IMR-90 (cell line): ENCODE results near the gene NOC2L. TPM values are rescaled to one million over a fixed set of nuclear protein-coding genes. Genes with fewer than 3 reads are reported as not detected.

Experiments used
- ATAC-seq: fragments of 200-7000 bp; cut with Tn5 transposase; 2 replicates; pipeline ENCODE4 v1.9.1; 2020; ENCODE audit warnings: low read depth, mild to moderate bottlenecking, moderate library complexity
- BruUV-seq: library from RNA; stranded (reverse); fragments of 400-500 nt; replicated peaks from 2 replicates; lab custom pipeline; 2021; lab: Mats Ljungman, UMichigan
- CTCF ChIA-PET: fragments of 300-600 bp; formaldehyde crosslinking; extraction: SDS; loops from one replicate; lab custom pipeline; 2021; ENCODE audit warnings: antibody characterized with exemption; lab: Yijun Ruan, JAX
- POLR2A ChIA-PET: fragments of 300-600 bp; sonication (Branson Sonifier 250); formaldehyde crosslinking; loops from one replicate; lab custom pipeline; 2022; ENCODE audit warnings: antibody characterized with exemption; ENCODE audit not compliant: unreplicated experiment; lab: Charles Lee
- DNase-seq: peaks from one replicate; pipeline ENCODE4 v3.0.0; 2013
- H2AFZ ChIP-seq: replicated peaks from 2 replicates; pipeline ENCODE3; 2013; ENCODE audit warnings: low read length, mild to moderate bottlenecking; ENCODE audit not compliant: poor library complexity
- H2AK5ac ChIP-seq: 2 replicates; pipeline ENCODE4 v1.6.1; 2013; ENCODE audit warnings: low read depth, low read length, inconsistent platforms
- H2AK9ac ChIP-seq: replicated peaks from 2 replicates; pipeline ENCODE3; 2013; ENCODE audit warnings: mild to moderate bottlenecking, low read depth, low read length, moderate library complexity; ENCODE audit not compliant: poor library complexity
- H2BK120ac ChIP-seq: 2 replicates; pipeline ENCODE4 v1.6.1; 2013; ENCODE audit warnings: low read depth, low read length, inconsistent platforms
- H2BK15ac ChIP-seq: 3 replicates; pipeline ENCODE4 v1.6.1; 2013; ENCODE audit warnings: low read depth, low read length, inconsistent platforms
- H2BK20ac ChIP-seq: 2 replicates; pipeline ENCODE4 v1.6.1; 2013; ENCODE audit warnings: low read depth, mild to moderate bottlenecking, inconsistent platforms, low read length, moderate library complexity
- H2BK5ac ChIP-seq: 2 replicates; pipeline ENCODE4 v1.6.1; 2013; ENCODE audit warnings: mild to moderate bottlenecking, low read depth, low read length, inconsistent platforms; ENCODE audit not compliant: poor library complexity, severe bottlenecking
- H3K14ac ChIP-seq: replicated peaks from 2 replicates; pipeline ENCODE4 v1.6.1; 2013; ENCODE audit warnings: low read depth, low read length, inconsistent platforms
- H3K18ac ChIP-seq: 2 replicates; pipeline ENCODE4 v1.6.1; 2013; ENCODE audit warnings: low read depth, low read length, control low read depth
- H3K23ac ChIP-seq: 2 replicates; pipeline ENCODE4 v1.6.1; 2013; ENCODE audit warnings: low read depth, low read length, inconsistent platforms
- H3K27ac ChIP-seq: 2 replicates; pipeline ENCODE4 v1.5.1; 2013; ENCODE audit warnings: mild to moderate bottlenecking, control low read depth, low read length; ENCODE audit not compliant: insufficient read depth
- H3K27me3 ChIP-seq: 2 replicates; pipeline ENCODE4 v1.6.1; 2013; ENCODE audit warnings: low read length; ENCODE audit not compliant: control insufficient read depth, insufficient read depth
- H3K36me3 ChIP-seq: 2 replicates; pipeline ENCODE4 v1.6.1; 2013; ENCODE audit warnings: low read length, mixed read lengths; ENCODE audit not compliant: control insufficient read depth, insufficient read depth
- H3K4ac ChIP-seq: 2 replicates; pipeline ENCODE4 v1.6.1; 2013; ENCODE audit warnings: low read depth, low read length, inconsistent platforms
- H3K4me1 ChIP-seq: 2 replicates; pipeline ENCODE4 v1.6.1; 2013; ENCODE audit warnings: low read length, mixed read lengths; ENCODE audit not compliant: control insufficient read depth, insufficient read depth
- H3K4me2 ChIP-seq: 2 replicates; pipeline ENCODE4 v1.6.1; 2013; ENCODE audit warnings: low read depth, mild to moderate bottlenecking, control low read depth, low read length, moderate library complexity
- H3K4me3 ChIP-seq: 2 replicates; pipeline ENCODE4 v1.5.1; 2013; ENCODE audit warnings: low read depth, mild to moderate bottlenecking, control low read depth, low read length, moderate library complexity; ENCODE audit not compliant: insufficient read depth
- H3K56ac ChIP-seq: 2 replicates; pipeline ENCODE4 v1.6.1; 2013; ENCODE audit warnings: low read length, inconsistent platforms; ENCODE audit not compliant: insufficient read depth; ENCODE audit errors: extremely low read depth
- H3K79me1 ChIP-seq, 2 experiments: 2 replicates each; pipeline ENCODE4 v1.6.1; 2013; ENCODE audit warnings: low read length in 2 of 2, inconsistent platforms in 1 of 2, low read depth in 1 of 2
- H3K9ac ChIP-seq: 2 replicates; pipeline ENCODE4 v1.6.1; 2013; ENCODE audit warnings: low read depth, low read length, control low read depth
- H3K9me1 ChIP-seq: 2 replicates; pipeline ENCODE4 v1.6.1; 2013; ENCODE audit warnings: low read length, inconsistent platforms; ENCODE audit not compliant: insufficient read depth
- H3K9me3 ChIP-seq: 2 replicates; pipeline ENCODE4 v1.6.1; 2013; ENCODE audit warnings: low read length; ENCODE audit not compliant: control insufficient read depth, insufficient read depth
- H4K20me1 ChIP-seq: 2 replicates; pipeline ENCODE4 v1.6.1; 2013; ENCODE audit warnings: low read length, inconsistent platforms; ENCODE audit not compliant: insufficient read depth
- H4K5ac ChIP-seq: 2 replicates; pipeline ENCODE4 v1.6.1; 2013; ENCODE audit warnings: mild to moderate bottlenecking, low read depth, low read length, control low read depth
- H4K8ac ChIP-seq, 2 experiments: 2 replicates each; pipeline ENCODE4 v1.6.1; 2013; ENCODE audit warnings: low read depth in 2 of 2, low read length in 2 of 2, control low read depth in 1 of 2, inconsistent platforms in 1 of 2
- H4K91ac ChIP-seq: 2 replicates; pipeline ENCODE4 v1.6.1; 2013; ENCODE audit warnings: low read depth, low read length, inconsistent platforms; ENCODE audit not compliant: insufficient read depth
- FOS ChIP-seq: fragments of 150-350 bp; IDR thresholded peaks from 2 replicates; pipeline ENCODE4 v1.6.1; 2016; ENCODE audit warnings: low read depth, low read length
- MXI1 ChIP-seq: IDR thresholded peaks from 2 replicates; pipeline ENCODE4 v1.6.1; 2012; ENCODE audit warnings: low read depth, mild to moderate bottlenecking, low read length, moderate library complexity, borderline replicate concordance
- RAD21 ChIP-seq: IDR thresholded peaks from 2 replicates; pipeline ENCODE4 v1.6.1; 2012; ENCODE audit warnings: low read length, improper control_type of control experiment
- RFX5 ChIP-seq: IDR thresholded peaks from 2 replicates; pipeline ENCODE4 v1.8.0; 2012; ENCODE audit warnings: low read depth, mild to moderate bottlenecking, low read length, moderate library complexity
- SMC3 ChIP-seq: fragments of 150-350 bp; IDR thresholded peaks from 2 replicates; pipeline ENCODE4 v1.6.1; 2016; ENCODE audit warnings: low read depth, mild to moderate bottlenecking, antibody characterized with exemption, low read length, moderate library complexity
- USF2 ChIP-seq: fragments of 150-350 bp; IDR thresholded peaks from 2 replicates; pipeline ENCODE4 v1.6.1; 2017; ENCODE audit warnings: mild to moderate bottlenecking, antibody characterized with exemption, low read length, low read depth
- WGBS, 2 experiments: methylation state at CpG; one replicate each; pipeline versions ENCODE4 v1.1.5 to v1.1.7; 2013; ENCODE audit warnings: missing lambda C conversion rate in 2 of 2; ENCODE audit not compliant: insufficient read length in 1 of 2; ENCODE audit errors: extremely low coverage in 2 of 2; 5-methylcytosine and 5-hydroxymethylcytosine counted together
- dilution Hi-C: fragments of 300-500 bp; cut with HindIII; formaldehyde crosslinking; loops from one replicate; pipeline ENCODE4 v1.14.3; 2018; ENCODE audit warnings: low sequenced_read_pairs; ENCODE audit not compliant: unreplicated experiment
- in situ Hi-C: fragments of 300-500 bp; cut with MboI; formaldehyde crosslinking; loops from 3 replicates; pipeline ENCODE4 v1.14.3; 2019; ENCODE audit warnings: low sequenced_read_pairs, inconsistent platforms, mixed read lengths
- intact Hi-C: fragments of 100-400 bp; cut with micrococcal nuclease; formaldehyde crosslinking; loops from 2 replicates; pipeline ENCODE4 v1.10.0; 2022
- polyA plus RNA-seq, 3 experiments: library from polyadenylated mRNA; depleted of rRNA; stranded (reverse); fragments of >200 nt; gene quantifications; 2 replicates each; pipeline ENCODE4 v1.2.3, GENCODE V29; 2012; ENCODE audit warnings: low replicate concordance in 1 of 3
- total RNA-seq: library from RNA; depleted of rRNA; stranded (reverse); fragments of >200 nt; gene quantifications from 2 replicates; pipeline ENCODE4 v1.2.3, GENCODE V29; 2012

NOC2L gene
- total and polyA plus RNA-seq, 2 of the 4 experiments (the other 2 are of a cell fraction), result 74.2 to 106 TPM

- H2AFZ ChIP-seq, result no peak overlapping the region
- H4K5ac ChIP-seq, result no peak overlapping the region
- no peak overlapping the region for H3K14ac ChIP-seq
- H4K20me1 ChIP-seq, result no peaks in the 10 kb centered on the region; the same call in 1 of the 2 replicates
- 85% methylated on average over 10 of the region's 42 CpGs; no CpG with 5 or more reads in 1 of the 2 experiments for WGBS, 2 experiments
- no peak overlapping the region for H3K9ac ChIP-seq
- peaks cover 5% of the 10 kb centered on the region; the same call in 1 of the 2 replicates for H3K27me3 ChIP-seq
- H2AK5ac ChIP-seq, result no peak overlapping the region
- DNase-seq (no peak), ATAC-seq (no peak)
- H3K79me1 ChIP-seq, result 0 out of 4 replicates have a peak, but pooled peaks cover 0 to 6% of the 10 kb centered on the region in 2 experiments
- no peak overlapping the region for H3K56ac ChIP-seq
- no peak overlapping the region for H3K4me3 ChIP-seq
- H2BK20ac ChIP-seq, result no peak overlapping the region
- no peak overlapping the region for H2AK9ac ChIP-seq
- H3K18ac ChIP-seq, result no peak overlapping the region
- in situ Hi-C loops, result no loop called here
- no peak overlapping the region for H2BK15ac ChIP-seq
- dilution Hi-C loops, result no loop called here
- no peak overlapping the region for H3K4me2 ChIP-seq
- TF ChIP-seq RAD21, result no peak
- TF ChIP-seq USF2, result no peak
- TF ChIP-seq SMC3, result no peak
- no peak for TF ChIP-seq FOS
- TF ChIP-seq MXI1, result no peak
- TF ChIP-seq RFX5, result no peak
- intact Hi-C loops, result no loop called here
- H2BK5ac ChIP-seq, result no peak overlapping the region
- no peak overlapping the region for H4K91ac ChIP-seq
- no peak overlapping the region for H3K23ac ChIP-seq
- no peak overlapping the region for H4K8ac ChIP-seq
- CTCF ChIA-PET, result no interaction called here
- no TSS peak for BruUV-seq
- no peak overlapping the region for H3K4ac ChIP-seq
- peaks cover under 1% of the 10 kb centered on the region; the same call in 1 of the 2 replicates for H3K4me1 ChIP-seq
- H3K27ac ChIP-seq, result no peak overlapping the region
- H2BK120ac ChIP-seq, result no peak overlapping the region
- H3K9me1 ChIP-seq, result peaks cover 6% of the 10 kb centered on the region
- POLR2A ChIA-PET, result no interaction called here
- no peaks in the 10 kb centered on the region for H3K36me3 ChIP-seq
- H3K9me3 ChIP-seq, result no peaks in the 10 kb centered on the region
Observed at GRCh38 chr1:970973-971730, 12.1 kb upstream of the NOC2L start.
